ENCODE data around the gene CAPZB. TPM values are rescaled to one million over a fixed set of nuclear protein-coding genes. Genes with fewer than 3 reads are reported as not detected.

Gene CAPZB
- total RNA-seq, 1 experiment from 2014 or later, result 40.0 TPM

DNA sequence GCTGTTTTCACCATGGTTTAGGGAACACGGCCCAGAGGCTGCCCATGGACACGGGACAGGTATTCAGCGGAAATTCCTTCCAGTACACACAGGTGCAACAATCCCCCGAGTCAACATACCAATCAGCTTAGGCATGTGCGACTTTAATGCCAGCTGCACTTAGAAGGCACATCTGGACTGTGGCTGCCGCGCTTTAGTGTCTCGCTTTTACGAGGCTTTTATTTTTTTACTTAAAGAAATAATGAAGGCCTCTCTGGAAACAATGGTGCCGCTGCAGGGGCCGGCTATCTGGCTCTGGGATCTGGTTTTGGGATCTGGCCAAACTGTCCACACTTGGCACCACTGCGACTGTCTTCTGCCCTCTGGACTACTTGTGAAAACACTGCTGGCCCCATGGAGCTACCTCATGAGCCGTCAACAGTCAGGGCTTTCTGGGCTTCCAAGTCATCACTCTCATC is 117.7 kb downstream of the CAPZB start:
- no peak for DNase-seq (ENCODE audit: low spot score)

DNA sequence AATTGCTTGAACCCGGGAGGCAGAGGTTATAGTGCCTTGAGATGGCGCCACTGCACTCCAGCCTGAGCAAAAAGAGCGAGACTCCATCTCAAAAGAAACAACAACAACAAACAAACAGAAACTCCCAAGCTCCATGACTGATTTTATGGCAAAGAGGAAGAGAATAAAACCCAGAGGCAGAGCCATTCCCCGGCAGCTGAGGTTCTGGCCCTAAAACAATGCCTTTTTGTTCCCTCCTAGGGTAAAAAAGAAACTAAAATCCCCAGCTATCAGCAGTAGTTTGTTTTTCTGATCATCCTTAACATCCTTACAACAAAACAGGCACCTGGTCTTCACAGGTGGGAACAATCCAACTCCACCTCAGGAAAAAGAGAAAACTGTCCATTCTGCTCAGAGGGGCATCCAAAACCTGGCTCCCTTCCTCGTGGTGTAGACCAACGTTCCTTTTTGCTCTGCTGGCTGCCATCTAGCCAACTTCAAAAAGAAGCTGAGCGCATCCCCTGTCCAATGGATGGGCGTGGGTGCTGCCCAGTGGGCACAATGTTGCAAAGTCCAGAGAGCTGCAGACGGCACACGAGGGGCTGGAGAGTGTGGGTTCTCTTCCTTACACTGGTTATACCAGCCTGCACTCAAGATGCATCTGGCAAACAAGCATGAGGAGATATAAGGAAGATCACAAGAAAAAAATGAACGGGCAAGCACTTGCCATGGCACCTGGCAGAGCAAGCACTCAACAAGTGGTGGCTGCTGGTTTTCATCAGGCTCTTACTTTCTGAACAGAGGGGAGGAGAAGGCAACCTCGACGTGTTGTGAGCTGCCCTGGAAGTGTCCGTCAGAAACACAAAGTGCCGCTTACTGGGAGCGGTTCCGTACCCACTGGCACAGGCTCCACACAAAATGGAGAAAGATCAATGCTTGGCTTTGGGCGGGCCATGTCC is 118.5 kb downstream of the CAPZB start:
- DNase-seq (ENCODE audit: low spot score), result no peak

DNA sequence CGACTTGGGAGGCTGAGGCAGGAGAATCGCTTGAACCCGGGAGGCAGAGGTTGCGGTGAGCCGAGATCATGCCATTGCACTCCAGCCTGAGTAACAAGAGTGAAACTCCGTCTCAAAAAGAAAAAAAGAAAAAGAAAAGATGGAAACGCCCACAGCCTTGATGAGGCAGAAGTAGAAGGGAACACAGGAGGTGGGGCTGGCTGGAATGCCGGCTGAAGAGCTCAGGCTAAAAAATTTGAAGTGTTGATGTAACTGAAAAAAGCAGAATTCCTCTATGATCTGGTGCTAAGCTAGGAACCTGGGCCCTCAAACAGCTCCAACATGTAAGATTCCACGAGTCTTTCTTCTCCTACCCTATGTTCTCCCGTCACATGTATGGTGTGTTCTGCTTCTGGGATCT is 119.6 kb downstream of the CAPZB start:
- no peak for DNase-seq (ENCODE audit: low spot score)

DNA sequence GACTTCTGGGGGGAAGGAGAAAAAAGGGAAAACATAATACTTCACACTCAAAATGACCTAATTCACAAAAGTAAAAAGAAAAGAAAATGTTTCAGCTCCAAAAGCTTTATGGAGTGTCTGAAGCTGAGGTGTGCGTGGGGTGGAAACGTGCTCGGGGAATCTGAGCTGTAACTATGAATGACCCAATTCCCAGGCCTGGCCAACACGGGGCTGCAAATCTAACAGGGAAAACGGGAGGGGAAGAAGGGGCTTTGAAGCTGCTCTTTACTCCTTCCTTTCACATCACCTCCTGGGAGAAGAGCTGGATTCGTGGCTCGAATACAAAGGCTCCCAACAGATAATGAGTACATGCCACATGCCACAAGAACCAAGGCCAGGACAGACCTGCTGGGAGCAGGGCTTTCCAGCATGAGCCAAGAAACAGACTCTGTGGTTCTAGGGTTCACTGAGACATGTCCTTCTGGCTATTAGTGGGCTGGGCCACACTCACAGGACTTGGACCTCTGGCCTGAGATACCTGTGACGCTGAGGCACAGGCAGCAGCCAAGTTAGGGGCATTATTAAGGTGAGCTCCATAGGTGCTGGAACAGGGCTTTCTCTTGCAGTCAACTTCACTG is 121.7 kb downstream of the CAPZB start:
- no peak for DNase-seq (ENCODE audit: low spot score)

DNA sequence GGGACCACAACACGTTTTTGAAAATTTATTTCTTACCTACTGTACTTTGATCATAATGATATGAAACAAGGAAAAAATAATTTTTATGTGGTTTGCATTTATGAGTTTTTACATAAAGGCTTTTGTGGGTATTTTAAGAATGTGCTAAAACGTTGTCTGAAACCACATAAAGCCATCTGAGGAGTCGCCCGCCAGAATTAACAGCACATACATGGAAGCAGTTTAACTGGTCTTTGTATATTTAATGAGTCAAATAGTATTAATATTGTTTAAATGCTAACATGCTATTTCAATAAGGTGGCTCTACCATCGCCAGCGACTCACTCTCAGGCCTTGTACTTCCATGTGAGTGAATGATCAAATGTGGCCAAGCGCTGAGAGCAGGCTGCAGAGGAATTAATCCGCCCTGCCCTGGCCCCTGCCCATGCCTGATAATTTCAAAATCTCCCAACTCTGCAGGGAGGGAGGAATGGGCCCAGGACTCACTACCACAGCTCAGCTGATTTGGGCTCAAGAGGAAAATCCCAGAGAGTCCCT is 123.7 kb downstream of the CAPZB start:
- DNase-seq (ENCODE audit: low spot score), result no peak

DNA sequence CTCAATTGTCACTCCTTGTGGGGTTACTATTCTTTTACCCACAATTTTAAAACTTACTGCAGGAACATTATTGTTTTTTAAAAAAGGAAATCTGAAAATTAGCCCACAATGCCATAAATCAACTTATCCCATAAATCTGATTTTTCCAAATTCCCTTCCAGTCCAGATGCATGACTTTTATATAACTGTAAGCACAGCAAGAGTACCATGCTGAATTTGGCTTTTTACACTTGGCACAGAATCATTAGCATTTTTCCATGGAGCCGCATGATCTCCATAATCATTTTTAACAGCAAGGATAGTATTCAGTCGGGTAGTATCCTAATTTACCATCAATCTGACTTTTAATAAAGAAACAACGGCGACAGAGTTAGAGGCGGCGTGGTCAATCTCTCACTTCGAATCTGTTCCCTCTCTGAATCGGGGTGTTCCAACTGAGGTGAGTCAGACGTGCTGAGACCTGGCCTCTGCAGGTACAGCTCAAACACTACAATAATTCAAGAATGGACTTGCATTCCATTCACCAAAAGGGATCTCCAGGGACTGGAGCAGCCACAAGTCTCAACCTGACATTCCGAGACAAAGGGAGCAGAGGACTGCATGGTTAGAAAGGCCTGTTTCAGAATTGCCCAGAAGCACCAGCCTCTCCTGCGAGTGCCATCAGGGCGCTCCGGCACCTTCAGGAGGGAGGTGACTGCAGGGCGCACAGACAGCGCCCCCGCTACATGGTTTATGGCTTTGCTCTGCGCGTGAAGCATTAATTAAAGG is 124.3 kb downstream of the CAPZB start:
- DNase-seq (ENCODE audit: low spot score), result no peak

DNA sequence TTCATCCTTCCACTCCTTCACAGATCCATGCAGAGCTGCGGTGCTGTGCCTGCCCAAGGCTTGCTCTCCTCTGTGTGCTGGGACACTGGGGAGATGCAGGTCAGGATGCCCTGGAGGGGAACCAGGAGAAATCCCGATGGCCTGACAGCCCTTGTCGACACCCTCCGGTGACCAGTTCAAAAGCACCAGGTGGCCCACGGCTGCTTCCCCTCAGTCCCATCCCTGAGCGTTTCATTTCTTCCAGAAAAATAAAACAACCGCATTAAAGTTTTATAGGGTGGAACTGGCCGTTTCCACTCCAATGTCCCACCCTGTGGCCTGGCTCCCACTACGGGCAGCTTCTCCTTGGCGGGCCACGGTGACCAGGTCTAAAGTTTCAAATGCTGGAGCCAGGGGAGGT is 124.9 kb downstream of the CAPZB start:
- DNase-seq (ENCODE audit: low spot score), result no peak

DNA sequence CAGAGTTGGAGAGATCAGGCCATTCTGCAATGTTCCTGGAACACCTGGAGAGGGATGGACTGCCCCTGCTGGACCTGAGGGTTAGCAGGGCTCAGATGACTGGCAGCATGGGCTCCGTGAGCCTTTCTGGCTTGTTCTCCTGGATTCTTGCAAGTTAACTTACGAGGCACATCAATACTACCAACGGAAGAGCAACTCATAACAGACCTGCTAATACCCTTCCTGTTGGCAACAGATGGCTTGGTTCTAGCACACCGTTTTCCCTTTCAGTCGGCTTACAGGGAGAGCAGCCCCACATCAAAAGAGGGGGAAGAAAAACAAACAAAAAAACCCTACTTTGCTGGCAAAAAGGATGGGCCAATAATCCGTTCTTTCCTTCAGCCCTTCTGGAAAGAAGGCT is 125.3 kb downstream of the CAPZB start:
- DNase-seq (ENCODE audit: low spot score), result no peak

DNA sequence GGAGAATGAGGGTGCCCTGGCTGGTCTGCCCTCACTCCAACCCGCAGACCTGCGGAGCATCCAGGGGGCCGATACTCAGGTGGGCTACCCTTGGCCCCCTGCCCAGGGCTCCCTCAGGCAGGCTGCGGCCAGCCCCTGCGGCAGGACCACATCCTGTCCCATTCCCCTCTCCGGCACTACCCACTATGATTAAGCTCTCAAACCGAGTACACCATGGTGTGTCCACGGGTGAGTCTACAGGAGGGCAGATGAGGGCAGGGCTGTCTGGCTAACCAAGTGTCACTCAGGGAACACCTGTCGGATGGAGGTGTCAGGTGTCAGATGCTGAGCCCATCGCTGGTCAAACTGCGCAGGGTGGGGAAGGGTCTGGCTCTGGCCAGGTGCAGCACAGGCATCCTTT is 126.0 kb downstream of the CAPZB start:
- no peak for DNase-seq (ENCODE audit: low spot score)

DNA sequence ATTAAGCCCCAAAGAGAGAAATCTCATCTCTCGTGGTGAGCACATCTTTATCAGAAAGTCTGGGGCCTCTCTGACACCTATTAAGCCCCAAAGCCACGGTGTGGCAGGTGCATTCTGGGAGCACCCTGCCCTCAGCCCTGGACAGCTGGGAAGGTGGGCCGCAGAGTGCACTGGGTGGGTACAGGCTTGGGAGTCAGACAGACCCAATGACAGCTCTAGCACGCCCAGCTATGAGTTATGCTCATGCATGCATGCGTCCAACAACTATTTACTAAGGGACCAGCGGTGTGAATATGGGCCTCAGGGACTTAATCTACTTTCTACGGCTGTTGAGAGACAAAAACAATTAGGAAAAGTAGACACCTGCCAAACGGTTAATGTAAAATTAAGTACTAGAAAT is 126.6 kb downstream of the CAPZB start:
- no peak for DNase-seq (ENCODE audit: low spot score)

DNA sequence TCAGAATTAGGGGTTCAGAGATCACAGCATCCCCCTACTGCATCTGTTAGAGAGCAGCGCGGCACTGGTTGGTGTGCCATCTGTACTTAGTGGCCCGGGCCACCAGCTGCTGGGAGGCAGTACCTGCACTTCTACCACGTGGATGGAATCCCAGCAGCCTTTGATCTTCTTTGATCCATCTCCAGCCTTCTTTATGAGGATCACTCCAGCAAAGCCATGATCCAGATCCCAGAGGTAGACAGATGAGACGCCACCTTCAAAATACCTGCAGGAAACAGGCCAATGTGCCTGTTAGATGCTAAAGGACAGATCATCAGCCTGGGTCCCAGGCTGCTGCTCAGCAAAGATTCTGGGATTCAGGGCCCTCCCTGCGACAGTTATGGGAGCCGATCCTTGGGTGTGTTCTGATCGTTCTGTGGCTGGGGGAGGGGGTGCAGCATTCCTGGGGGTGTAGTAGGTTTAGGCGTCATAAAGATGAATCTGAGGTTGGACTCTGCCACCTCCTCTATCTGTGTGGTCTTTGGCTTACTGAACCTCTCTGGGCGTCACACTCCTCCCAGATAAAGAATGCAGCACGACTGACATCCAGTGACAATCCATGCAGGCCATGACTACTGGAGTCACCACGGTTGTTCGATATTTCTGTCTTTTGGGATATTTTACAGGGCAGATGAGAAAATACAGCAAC is 127.9 kb downstream of the CAPZB start:
- no peak for DNase-seq (ENCODE audit: low spot score)

DNA sequence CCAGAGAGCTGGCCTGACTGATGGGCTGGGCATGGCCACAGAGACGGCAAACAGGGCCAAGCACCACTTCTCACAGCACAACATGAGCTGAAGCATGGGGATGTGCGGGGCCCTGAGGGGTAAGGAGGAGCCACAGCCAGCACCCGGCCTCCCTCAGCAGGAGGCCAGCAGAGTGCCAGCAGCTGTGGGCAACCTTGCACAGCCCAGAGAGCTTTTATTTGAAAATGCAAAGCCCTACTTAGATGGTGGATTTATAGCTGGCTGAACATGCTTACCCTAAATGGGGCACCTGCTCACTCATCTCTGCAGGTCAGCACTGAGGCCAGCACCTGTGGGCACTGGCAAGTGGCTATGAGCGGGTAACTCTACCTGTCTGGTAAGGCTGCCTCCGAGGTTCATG is 129.1 kb downstream of the CAPZB start:
- no peak for DNase-seq (ENCODE audit: low spot score)

DNA sequence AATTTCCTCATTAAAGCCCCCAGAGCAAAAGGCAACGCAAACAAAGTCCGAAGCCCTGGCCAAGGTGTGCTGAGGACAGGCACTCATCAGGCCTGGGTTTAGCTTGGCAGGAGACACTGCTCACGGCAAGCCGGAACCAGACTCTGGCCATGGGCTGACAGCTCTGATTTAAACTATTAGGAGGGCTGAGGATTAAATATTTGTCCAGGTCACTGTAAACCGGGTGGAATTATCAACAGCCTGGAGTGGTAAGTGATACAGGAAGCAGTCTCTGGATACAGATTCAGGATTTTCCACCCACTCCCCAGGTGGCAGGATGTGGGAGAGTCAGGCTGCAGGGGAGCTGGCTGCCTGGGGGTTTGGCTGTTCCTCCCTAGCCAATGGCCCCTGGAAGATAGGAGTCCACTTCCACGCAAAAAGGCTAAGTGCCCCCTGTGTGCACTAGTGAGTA is 130.8 kb downstream of the CAPZB start:
- no peak for DNase-seq (ENCODE audit: low spot score)

DNA sequence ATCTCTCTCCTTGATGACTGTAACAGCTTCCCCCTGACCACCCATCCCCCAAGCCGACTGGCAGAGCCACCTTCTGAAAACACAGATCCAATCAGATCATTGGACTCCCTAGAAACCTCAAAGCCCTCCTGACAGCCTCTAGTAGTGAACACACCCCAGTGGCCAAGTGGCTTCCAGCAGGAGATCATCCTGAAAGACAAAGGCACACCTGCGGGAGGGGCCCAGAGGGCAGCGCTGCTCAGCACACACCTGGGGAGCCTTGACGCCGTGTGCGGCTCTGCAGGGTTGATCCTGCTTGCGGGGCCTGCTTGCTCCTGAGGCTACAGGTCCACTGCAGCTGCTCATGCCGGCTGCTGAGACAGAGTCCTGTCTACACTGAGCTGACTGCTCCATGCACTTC is 131.7 kb downstream of the CAPZB start:
- no peak for DNase-seq (ENCODE audit: low spot score)

DNA sequence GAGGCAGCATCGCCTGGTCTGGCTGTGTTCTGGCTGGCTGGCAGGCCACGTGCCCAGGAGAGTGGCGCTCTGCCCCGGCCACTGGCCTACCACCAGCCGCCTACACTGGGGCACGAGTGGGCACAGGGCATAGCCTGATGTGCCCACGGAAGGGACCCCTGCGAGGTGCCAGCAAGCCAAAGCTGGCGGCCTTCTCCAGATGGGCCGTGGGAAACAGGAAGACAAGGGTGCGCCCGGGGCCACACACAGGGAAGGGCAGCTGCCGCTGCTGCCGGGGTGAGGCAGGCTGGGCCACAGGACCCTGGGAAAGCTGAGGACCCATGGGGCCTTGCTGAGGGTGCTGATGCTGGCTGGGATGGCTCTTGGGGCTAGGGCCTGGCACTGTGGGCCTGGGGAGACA is 132.5 kb downstream of the CAPZB start:
- no peak for DNase-seq (ENCODE audit: low spot score)

DNA sequence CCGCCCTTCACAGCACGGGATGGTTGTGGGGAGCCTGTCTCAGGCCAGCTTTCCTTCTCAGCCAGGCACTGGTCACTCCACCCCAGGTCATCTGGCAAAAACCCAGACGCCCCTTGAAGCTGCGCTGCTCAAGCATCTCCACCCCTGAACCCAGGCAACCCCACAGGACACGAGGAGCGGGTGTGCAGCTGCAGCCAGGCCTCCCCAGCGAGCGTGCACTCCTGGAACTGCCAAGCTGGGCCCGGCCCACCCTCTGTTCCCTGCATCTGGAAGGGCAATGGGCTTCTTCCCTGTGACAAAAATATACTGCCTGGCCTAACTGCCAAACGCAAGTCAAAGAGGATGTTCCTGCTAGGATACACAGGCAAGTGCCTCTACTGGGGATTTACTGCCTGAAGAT is 133.5 kb downstream of the CAPZB start:
- no peak for DNase-seq (ENCODE audit: low spot score)

DNA sequence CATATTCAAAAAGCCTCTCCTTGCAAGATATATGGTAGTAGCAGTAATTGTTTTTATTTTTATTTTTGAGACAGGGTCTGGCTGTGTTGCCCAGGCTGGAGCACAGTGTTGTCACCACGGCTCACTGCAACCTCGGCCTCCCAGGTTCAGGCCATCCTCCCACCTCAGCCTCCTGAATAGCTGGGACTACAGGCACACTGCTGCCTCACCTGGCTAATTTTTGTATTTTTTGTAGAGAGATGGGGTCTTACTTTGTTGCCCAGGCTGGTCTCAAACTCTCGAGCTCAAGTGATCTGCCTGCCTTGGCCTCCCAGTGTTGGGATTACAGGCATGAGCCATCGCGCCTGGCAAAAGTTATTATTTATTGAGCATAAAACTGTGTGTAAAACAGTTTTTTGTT is 134.8 kb downstream of the CAPZB start:
- no peak for DNase-seq (ENCODE audit: low spot score)

DNA sequence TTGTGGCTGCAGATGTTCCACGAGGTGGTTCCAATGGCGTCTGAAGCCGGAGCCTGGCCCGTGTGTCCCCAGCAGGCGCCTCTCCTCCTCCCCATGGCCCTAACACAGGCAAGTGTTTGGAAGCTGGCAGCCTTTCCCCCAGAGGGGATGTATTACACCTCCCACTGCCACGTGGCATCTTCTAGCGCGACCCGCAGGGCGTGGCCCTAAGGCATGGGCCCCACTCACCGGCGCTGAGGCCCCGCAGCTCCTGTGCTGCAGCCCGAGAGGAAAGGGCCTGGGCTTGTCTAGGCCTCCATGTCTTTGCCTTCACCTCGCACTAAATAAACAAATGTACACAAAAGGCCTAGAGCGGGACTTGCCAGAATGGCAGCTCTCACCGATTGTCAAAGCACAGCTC is 135.3 kb downstream of the CAPZB start:
- DNase-seq (ENCODE audit: low spot score), result no peak

DNA sequence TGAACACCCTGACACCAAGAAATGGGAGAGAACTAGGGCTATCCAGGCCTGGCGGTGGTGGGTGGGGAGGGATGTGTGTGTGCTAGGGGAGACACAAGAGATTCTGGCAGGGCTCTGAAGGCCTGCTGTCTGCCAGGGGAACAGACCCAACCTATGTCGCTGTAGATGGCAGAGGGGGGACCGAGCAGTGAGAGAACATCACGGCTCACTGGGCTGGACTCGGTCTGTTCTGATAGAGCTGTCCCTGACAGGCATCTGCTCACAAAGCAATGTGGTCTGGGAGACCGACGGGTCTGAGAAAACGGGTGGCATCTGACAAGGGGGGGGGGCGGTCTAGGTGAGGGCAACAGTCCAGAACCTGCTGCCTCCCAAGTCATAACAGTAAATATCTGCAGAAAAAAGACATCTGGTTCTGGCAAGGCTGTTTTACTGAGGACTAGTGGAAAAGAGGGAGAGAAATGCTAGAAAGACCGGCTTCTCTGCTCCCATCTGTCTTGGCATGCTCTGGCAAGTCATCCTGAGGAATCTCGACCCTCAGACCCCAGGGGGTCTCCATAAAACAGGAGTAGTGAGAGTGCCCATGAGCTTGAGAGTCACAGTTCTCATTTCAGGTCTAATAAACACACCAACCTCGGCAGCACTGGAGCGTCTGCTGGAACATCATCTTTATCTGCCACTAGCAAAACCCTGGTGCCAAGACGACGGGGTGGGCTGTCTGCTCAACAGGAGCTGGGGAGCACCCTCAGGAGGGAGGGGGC is 136.7 kb downstream of the CAPZB start:
- no peak for DNase-seq (ENCODE audit: low spot score)

DNA sequence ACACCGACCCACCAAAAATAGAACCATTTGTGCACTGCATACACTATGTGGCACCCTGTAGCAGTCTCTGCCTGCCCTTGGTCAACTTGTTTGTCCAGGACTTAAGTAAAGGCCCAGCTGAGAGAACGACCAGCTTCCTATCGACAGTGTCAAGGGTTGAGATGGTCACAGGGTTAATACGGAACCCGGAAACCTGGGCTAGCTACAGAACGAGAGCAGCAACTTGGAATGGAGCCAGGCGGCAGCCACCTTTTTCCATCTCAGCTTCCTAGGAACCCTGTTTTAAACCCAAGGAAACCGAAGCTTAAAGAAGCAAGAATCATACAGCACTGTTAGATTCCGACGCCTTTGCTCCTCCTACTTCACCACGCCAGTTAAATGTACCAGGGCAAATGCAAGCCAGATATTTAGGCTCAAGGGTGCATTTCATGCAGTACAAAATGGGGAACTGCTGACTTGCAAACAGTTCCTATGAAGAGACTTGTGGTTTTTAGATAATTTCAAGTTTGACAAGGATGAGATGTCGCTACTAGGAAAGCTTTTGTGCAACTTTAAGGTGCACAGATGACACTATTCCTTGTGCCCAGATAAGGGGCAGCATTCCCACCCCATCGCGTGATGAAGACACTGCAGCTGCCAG is 137.7 kb downstream of the CAPZB start:
- DNase-seq (ENCODE audit: low spot score), result no peak
